Measurements from ENCODE around the gene DLEC1. TPM values are rescaled to one million over a fixed set of nuclear protein-coding genes. Genes with fewer than 3 reads are reported as not detected.
"Not testable (repeated sequence)": the region's sequence is repeated elsewhere in the genome, so short reads cannot be mapped to it uniquely, and the experiment has no call there.

The DLEC1 gene
- total RNA-seq, 4 donors from 2014 or later, result 0.20 to 4.1 (median 1.4) TPM

GRCh38 chr3:38067508-38068233 lies 28.7 kb downstream of the DLEC1 start:
- Histone ChIP-seq H3K9me3 (no peaks in the 10 kb centered on the region), H3K36me3 (no peaks in the 10 kb centered on the region), H3K4me3 (no peak overlapping the region), H3K27ac (no peak overlapping the region), H3K4me1 (no peaks in the 10 kb centered on the region), H3K27me3 (no peaks in the 10 kb centered on the region)
- TF ChIP-seq POLR2A (IDR thresholded peaks at IDR 0.05), result no peak
- TF ChIP-seq POLR2AphosphoS5 (IDR thresholded peaks at IDR 0.05), result no peak
- no peak for TF ChIP-seq EP300 (IDR thresholded peaks at IDR 0.05; ENCODE audit: low read depth)
- no peak for TF ChIP-seq CTCF (IDR thresholded peaks at IDR 0.05)
- intact Hi-C loops (cut with DNase I; ENCODE audit: low total_unique reads) (no loop called here), in situ Hi-C loops (cut with MboI; ENCODE audit: low pct_ligation_motif_present in 1 of 4, low pct_unique_long_range_greater_than_20kb in 1 of 4, low sequenced_read_pairs in 3 of 4) (no loop called here)
- no peak for DNase-seq
- 80 to 93% methylated on average over 5 to 6 of the region's 6 CpGs for WGBS, 2 donors (ENCODE audit: low coverage in 1 of 2)

- Histone ChIP-seq H3K4me1 (no peaks in the 10 kb centered on the region), H3K27ac (no peak overlapping the region), H3K36me3 (no peaks in the 10 kb centered on the region), H3K4me3 (no peak overlapping the region), H3K27me3 (no peaks in the 10 kb centered on the region), H3K9me3 (no peaks in the 10 kb centered on the region)
- in situ Hi-C loops (cut with MboI; ENCODE audit: low pct_ligation_motif_present in 1 of 4, low pct_unique_long_range_greater_than_20kb in 1 of 4, low sequenced_read_pairs in 3 of 4), result no loop called here
- intact Hi-C loops (cut with DNase I; ENCODE audit: low total_unique reads), result no loop called here
- TF ChIP-seq EP300 (IDR thresholded peaks at IDR 0.05; ENCODE audit: low read depth) (no peak), POLR2A (IDR thresholded peaks at IDR 0.05) (no peak), POLR2AphosphoS5 (IDR thresholded peaks at IDR 0.05) (no peak), CTCF (IDR thresholded peaks at IDR 0.05) (no peak)
- WGBS, 2 donors (ENCODE audit: low coverage in 1 of 2), result 43 to 74% methylated on average over 2 of the region's 2 CpGs
- DNase-seq, result no peak
Observed at GRCh38 chr3:38070013-38070412, 31.0 kb downstream of the DLEC1 start.

- H3K27ac ChIP-seq; H3K27me3 ChIP-seq; in situ Hi-C loops (cut with MboI; ENCODE audit: low pct_ligation_motif_present in 1 of 4, low pct_unique_long_range_greater_than_20kb in 1 of 4, low sequenced_read_pairs in 3 of 4); H3K36me3 ChIP-seq; DNase-seq; intact Hi-C loops (cut with DNase I; ENCODE audit: low total_unique reads); H3K4me3 ChIP-seq; H3K9me3 ChIP-seq; H3K4me1 ChIP-seq: not testable (repeated sequence)
- 39% methylated on average over 3 of the region's 3 CpGs; no CpG with 5 or more reads in 1 of the 2 donors for WGBS, 2 donors (ENCODE audit: low coverage in 1 of 2)
Observed at GRCh38 chr3:38077073-38077472, 38.1 kb downstream of the DLEC1 start.

- intact Hi-C loops (cut with DNase I; ENCODE audit: low total_unique reads); DNase-seq; H3K27me3 ChIP-seq; H3K4me1 ChIP-seq; H3K36me3 ChIP-seq; H3K9me3 ChIP-seq; H3K27ac ChIP-seq; in situ Hi-C loops (cut with MboI; ENCODE audit: low pct_ligation_motif_present in 1 of 4, low pct_unique_long_range_greater_than_20kb in 1 of 4, low sequenced_read_pairs in 3 of 4); H3K4me3 ChIP-seq: not testable (repeated sequence)
- 94 to 100% methylated on average over 1 to 15 of the region's 16 CpGs for WGBS, 2 donors (ENCODE audit: low coverage in 1 of 2)
Observed at GRCh38 chr3:38082296-38082695, 43.3 kb downstream of the DLEC1 start.

GRCh38 chr3:38083254-38083653 lies 44.2 kb downstream of the DLEC1 start:
- H3K27ac ChIP-seq; H3K9me3 ChIP-seq; H3K4me1 ChIP-seq; H3K36me3 ChIP-seq; DNase-seq; H3K4me3 ChIP-seq; intact Hi-C loops (cut with DNase I; ENCODE audit: low total_unique reads); in situ Hi-C loops (cut with MboI; ENCODE audit: low pct_ligation_motif_present in 1 of 4, low pct_unique_long_range_greater_than_20kb in 1 of 4, low sequenced_read_pairs in 3 of 4); H3K27me3 ChIP-seq: not testable (repeated sequence)
- WGBS, 2 donors (ENCODE audit: low coverage in 1 of 2), result no CpG with 5 or more reads among the region's 1 CpG

GRCh38 chr3:38083871-38084333 lies 44.9 kb downstream of the DLEC1 start:
- no peak overlapping the region for H3K27ac ChIP-seq
- no peak for DNase-seq
- no peak for TF ChIP-seq POLR2AphosphoS5 (IDR thresholded peaks at IDR 0.05)
- TF ChIP-seq POLR2A (IDR thresholded peaks at IDR 0.05), result no peak
- TF ChIP-seq EP300 (IDR thresholded peaks at IDR 0.05; ENCODE audit: low read depth), result no peak
- no peak for TF ChIP-seq CTCF (IDR thresholded peaks at IDR 0.05)
- H3K9me3 ChIP-seq, result no peaks in the 10 kb centered on the region
- H3K4me1 ChIP-seq, result no peaks in the 10 kb centered on the region
- H3K27me3 ChIP-seq, result no peaks in the 10 kb centered on the region
- in situ Hi-C loops (cut with MboI; ENCODE audit: low pct_ligation_motif_present in 1 of 4, low pct_unique_long_range_greater_than_20kb in 1 of 4, low sequenced_read_pairs in 3 of 4) (no loop called here), intact Hi-C loops (cut with DNase I; ENCODE audit: low total_unique reads) (no loop called here)
- H3K36me3 ChIP-seq, result no peaks in the 10 kb centered on the region
- H3K4me3 ChIP-seq, result no peak overlapping the region
- WGBS, 2 donors (ENCODE audit: low coverage in 1 of 2), result 89% methylated on average over 7 to 13 of the region's 13 CpGs
